HG02571 (cell line): ENCODE measurements around the gene STAC2.

Experiments
- ATAC-seq: cut with Tn5 transposase; IDR thresholded peaks from one replicate; pipeline ENCODE4 v1.9.1; 2021; ENCODE audit warnings: mild to moderate bottlenecking, moderate library complexity; ENCODE audit not compliant: unreplicated experiment

Gene STAC2

DNA sequence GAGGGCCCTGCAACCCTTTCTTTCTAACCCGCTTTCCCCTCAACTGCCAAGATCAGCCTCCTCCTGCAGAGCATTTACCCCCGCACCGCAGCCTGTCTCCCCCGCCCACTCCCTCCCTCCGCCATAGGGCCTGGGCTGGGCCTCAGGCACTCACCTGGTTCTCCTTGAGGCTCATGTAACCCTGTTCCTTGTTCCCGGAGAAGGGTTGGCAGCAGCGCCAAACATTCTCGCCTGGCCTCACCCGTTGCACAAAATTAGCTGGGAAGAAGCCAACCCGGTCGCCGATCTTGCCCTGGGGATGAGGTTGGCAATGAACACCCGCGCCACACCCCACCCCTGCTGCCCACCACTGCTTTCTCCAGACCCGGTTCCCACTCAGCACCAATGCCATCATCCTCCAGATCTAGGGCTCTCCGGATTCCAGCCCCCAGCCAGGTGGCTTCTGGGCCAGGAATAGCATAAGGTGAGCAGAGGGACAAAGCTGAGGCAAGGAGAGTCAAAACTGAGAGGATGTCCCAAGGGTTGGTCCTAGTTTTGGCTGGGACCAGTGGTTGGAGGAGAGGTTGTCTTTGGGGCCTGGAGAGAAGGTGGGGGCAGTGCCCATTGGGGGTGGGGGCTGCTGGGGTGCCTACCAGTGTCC is 12.8 kb downstream of the STAC2 start:
- ATAC-seq: no peak

DNA sequence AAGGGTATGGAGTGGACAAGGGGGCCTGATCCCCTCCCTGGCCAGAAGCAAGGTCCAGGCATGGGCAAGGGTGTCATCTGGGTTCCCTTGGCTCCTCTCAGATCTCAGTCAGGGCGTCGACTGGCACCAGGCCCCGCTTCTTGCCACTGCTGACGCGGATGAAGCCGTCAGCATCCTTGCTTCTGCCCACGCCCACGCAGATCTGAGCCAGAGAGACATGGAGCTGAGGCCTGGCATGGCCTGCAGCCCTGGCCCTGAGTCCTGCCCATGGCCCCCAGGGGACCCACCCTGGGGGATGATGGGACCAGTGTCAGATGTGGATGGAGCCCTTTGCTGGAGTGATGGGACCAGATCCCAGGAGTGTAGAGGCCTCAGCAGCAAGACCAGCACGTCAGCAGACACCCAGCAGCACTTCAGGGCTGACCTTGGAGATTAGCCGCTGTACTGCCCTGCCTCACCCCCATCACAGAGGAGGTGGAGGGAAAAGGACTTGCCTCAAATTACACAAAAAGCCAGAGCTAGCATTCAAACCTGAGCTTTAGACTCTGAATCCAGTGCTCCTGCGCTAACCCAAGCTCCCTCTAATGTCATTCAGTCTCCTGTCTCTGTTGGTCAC is 13.4 kb downstream of the STAC2 start:
- ATAC-seq: no peak

DNA sequence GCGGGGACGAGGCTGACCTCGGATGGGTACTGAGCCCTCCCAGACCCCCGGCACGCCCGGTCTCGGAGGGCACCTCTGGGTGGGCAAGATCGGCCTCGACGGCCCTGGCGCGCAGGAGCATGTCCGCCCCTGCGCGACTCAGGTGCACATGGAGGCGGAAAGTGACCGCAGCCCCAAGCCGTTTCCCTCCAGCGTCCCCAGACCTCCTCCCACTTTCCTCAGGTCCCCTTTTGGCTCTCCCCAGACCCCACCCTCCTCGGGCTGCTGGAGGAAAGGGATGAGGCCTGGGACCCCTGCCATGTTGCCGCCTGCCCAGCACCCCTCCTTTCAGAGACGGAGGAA is 15.7 kb downstream of the STAC2 start:
- no peak for ATAC-seq

DNA sequence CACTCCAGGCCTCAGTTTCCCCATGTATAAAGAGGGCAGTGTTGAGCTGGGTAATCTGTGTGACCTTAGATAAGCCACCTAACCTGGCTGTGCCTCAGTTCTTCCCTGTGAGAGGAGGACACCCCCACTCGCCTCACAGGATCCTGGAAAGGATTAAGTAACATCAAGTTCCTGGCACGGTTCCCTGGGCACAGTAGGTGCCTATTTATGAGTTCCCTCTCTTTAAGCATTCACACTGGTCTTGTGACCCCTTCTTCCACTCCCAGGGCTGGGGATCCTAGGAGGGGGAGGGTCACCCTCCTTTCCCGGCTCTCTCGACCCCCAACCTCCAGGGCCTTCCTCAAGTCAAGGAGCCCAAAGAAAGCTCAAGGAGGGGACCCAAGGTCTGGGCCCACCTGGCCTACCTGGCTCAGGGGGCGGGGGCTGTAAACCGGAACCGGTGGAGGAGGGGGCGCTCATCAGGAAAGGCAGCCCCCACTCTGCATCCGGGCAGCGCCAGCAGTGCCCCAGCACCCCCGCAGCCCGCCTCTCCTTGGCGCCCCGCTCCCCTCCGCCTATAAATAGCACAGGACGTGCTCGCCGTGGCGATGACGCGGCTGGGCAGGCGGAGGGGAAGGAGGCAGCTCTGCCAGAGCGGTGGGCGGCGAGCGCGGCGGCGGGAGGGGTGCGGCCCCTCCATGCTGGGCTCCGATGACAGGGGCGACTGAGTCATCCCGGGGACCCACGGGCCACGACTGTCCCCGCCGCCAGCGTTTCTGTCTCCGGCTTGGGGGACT is 16.2 kb downstream of the STAC2 start:
- ATAC-seq: no peak

DNA sequence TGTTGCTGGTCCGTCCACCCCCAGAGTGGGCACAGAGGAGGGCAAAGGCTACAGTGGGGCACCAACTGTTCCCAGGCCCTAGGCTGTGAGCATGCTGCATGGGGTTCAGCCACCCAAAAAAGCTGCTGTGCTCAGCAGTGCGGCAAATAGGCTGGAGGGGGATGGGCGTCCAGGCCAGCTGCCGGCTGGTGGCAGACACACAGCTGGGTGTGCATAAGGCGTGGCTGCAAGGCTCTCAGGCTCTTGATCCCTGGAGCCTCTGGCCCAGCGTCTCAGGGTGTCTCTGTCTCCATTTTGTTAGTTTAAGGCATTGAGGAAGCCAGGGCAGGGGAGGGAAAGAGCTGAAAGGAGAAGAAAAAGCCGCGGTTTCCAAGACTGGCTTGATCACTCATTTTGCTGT is 16.9 kb downstream of the STAC2 start:
- no peak for ATAC-seq

DNA sequence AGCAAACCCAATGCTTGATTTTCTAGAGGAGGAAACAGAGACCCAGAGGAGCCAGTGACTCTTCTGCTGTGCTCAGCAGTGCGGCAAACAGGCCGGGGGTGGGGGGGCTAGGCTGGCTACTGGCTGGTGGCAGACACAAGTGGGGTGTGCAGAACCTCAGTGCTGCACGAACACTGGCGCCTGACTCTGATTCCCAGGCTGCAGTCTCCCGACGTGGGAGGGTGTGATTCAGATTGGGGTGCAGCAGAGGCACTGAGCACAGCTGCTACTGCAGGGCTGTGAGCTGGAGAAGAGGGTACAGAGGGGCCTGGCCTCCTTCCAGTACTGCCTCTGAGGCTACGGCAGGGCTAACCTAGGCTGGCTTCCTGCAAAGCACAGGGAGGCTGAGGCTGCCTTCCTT is 17.6 kb downstream of the STAC2 start:
- no peak for ATAC-seq

DNA sequence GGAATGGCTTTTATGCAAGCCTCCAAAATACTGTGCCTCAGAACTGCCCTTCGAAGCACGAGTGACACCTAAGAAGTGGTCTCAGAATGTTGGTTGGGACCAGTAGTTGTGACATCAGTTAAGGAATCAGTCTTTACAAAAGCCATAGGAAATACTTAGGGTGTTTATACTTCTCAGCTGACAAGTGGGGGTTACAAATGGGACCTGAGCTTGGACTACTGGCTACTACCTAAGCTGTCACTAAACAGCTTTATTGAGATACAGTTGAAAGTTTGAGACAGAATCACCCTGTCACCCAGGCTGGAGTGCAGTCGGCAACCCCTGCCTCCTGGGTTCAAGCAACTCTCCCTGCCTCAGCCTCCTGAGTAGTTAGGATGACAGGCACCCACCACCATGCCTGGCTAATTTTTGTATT is 20.6 kb downstream of the STAC2 start:
- no peak for ATAC-seq

DNA sequence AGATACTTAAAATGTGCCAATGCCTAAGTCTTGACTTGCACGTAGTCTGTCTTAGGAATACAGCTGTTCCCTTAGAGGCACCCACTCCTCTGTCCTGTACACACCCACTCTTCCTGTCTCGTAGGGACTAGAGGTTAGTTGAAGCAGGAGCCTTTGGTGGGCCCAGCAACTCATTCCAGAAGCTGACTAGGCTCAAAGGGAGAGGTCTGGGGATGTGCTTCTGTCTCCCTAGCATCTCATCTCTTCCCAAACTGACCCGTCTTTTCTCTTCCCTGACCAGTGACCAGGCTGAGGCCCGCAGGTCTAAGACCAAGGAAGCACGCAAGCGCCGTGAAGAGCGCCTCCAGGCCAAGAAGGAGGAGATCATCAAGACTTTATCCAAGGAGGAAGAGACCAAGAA is 21.5 kb downstream of the STAC2 start:
- no peak for ATAC-seq

DNA sequence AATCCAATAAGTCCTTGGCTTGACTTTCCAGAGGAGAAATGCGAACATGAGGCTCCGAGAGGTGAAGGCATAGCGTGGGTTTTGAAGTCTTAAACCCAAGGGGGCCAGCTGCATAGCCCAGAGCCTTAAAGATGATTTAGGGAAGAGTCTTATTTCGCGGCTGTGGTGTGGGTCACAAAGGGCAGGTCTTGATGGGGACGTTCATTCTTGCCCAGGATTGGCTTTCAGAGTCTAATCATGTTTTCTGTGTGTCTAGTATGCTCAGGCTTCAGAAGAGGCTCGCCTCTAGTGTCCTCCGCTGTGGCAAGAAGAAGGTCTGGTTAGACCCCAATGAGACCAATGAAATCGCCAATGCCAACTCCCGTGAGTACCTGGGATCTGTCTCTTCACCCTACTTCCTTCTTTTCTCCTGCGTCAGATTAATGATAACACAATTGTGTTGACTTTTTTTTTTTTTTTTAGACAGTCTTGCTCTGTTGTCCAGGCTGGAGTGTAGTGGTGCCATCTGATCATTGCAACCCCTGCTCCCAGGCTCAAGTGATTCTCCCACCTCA is 24.7 kb downstream of the STAC2 start:
- no peak for ATAC-seq

DNA sequence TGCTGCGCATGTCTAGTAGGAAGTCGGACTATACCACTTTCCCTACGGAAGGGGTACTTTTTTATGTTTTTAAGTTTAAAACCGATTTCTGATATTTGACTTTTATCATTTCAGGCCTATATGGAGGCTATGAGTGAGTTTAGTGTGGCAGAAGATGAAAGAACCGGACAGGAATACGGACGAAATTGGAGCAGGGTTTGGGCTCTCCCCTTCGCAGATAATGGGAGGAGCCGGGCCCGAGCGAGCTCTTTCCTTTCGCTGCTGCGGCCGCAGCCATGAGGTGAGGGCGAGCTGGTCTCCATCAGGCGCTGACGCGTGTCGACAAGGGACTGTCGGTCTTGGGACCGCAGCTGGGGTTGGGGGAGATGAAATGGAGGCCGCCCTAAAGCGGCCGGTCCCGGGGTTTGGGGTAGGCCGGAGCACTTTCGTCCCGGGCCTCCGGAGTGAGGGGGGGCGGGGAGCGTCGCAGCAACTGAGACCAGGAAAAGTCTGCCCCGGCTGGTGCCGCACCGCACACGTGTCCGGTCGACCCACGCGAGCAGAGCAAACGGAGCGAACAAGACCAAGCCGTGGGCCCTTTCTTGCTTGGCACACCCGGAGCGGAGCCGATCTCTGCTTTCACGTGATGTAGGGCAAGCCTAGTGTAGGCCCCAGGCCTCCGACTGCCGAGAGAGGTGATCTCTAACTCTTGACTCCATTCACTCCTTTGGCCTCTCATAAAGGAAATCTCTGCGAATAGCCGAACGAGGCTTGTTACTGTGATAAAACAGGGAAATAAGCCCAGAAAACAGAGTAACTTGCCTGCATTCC is 25.5 kb downstream of the STAC2 start, which contains the start of gene RPL19:
TSS of gene RPL19 (plus strand) at position 214 of the 810 bp plus-strand sequence. CDS start at position 276, 62 bp downstream.
- ATAC-seq: peak; percentile 53

DNA sequence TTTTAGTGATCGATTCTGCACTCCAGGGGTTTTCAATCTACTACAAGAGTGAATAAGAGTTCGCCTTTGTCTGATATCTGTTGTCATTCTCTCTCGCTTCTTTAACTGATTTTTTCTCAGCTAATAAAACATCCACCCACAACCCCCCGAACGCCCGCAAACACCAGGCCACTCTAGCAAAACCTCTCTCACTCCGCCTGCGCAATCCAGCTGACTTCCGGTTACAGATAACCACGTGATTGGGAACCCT is 26.0 kb downstream of the STAC2 start:
- ATAC-seq: peak; percentile 48

DNA sequence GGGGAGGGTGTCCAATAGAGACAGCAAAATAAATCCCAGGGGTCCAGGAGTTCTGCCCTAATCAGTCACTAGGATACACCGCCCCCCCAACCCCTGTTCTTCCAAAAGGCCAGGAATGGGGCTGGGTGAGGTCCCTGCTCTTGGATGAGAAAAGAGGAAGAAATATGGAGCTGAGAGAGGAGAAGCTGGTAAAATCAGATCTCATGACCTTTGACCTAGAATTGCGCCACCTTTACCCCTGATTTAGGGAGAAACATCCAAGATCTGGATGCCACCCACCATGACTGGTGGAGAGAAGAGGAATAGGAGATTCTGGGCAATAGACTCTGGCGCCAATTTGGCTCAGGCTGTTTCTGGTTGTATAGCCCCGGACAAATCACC is 27.6 kb downstream of the STAC2 start:
- no peak for ATAC-seq

DNA sequence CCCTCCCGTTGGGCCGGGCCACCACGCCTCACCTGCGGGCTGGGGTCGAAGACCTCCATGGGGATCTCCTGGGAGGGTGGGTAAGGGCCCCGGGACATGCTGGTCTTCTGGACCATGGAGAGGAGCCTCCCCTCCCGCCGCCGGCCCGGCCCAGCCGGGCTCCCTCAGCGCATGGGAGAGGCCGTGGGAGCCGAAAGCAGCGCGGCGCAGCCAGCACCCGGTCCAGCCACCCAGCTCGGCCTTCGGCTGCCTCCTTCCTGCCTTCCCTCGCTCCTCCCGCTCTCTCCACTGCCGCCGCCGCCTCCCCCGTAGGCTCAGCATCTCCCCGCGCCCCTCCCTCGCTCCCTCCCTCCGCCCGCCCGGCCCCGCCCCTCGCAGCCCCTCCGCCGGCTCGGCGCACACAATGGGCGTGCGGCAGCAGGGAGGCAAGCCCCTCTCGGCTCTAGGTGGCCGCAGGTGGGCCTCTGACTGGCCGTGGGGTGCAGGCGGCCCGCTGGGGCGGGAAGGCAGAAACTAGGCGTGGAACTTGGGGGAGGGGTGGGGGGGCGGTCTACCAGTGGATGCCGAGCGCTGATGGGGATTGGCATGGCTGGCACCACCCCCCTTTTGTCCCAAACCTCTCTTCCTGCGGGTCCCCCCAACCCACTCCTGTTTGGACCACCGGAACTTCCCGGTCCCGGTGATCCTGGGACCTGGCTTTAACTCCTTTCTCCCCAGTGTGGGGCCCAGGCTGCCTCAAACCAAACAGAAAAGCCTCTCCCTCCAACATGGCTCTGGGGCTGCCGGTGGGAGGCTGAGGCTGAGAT is 28.2 kb downstream of the STAC2 start, which contains the start of gene CACNB1:
TSS of gene CACNB1 (minus strand) at position 290 of the 806 bp plus-strand sequence. CDS start at position 116, 174 bp downstream.
- ATAC-seq: no peak

DNA sequence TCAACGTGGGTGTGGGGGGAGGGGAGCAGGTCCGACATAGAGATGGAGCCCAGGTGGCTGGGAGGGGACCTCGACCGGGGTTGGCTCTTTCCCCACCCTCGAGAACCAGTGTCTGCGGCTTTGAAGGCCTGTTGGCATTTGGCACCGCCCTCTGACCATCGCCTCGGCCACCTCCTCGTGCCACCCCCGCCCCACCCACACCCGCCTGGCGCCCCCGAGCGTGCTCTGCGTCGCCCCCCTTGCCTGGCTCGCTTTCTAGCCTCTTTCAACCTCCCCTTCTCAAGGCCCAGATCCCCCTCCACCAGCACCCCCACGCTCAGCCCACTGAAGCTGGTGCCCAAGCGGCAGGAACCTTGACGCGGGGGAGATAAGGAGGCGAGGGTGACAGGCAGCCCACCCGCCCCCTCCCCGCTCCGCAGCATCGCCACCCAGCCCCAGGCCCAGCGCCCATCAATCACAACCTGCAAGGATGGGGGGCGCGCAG is 28.9 kb downstream of the STAC2 start:
- ATAC-seq: no peak

DNA sequence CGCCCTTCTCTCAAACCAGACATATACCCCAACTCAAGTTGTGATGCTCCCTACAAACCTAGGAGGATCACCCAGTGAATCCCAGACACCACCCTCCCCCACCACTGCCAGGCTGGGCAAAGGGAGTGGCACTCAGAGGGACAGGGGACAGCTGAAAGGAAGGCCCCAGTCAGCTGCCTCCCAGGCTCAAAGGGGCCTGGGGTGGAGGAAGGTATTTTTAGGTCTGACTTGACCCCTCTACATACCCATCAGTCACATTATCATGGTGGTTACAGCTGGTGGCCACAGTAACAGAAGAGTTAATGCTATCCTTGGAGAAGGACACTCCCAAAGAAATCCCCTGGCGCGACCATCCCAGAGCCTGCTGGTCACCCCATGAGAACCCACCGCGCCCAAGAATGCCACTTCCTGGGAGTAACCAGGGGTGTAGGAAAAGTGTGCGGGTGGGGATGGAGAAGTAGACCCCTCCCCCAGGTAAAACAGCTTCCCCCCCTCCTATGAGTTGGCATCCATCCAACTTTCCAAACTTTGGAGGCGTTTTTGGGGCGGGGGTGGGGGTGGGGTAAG is 29.4 kb downstream of the STAC2 start:
- ATAC-seq: no peak

DNA sequence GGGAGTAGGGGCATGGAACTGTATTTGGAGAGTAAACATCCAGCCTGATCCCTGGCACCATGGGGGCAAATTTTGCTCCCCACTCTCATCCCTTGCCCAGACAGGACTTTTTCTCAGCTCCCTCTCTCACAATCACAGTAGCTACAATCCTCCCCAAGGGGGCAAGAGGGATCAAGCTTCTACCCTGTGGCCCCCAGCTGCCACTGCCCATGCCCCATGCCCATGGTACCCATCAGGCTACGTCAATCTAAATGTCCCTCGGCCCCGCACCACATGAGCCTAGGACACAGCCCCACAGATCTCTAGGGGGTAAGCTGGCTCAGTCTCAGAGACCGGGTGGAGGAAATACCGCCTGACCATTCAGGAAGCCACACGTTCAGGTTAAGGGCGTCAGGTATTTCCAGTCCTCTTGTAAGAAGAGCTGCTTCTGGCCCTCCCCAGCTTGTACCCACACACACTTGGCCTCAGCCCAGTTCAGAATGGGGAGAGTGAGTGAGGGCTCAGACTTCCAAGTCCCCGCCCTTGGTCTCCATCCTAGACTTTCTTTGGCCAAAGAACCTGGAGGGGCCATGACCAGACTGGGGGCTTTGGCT is 30.1 kb downstream of the STAC2 start:
- ATAC-seq: no peak

DNA sequence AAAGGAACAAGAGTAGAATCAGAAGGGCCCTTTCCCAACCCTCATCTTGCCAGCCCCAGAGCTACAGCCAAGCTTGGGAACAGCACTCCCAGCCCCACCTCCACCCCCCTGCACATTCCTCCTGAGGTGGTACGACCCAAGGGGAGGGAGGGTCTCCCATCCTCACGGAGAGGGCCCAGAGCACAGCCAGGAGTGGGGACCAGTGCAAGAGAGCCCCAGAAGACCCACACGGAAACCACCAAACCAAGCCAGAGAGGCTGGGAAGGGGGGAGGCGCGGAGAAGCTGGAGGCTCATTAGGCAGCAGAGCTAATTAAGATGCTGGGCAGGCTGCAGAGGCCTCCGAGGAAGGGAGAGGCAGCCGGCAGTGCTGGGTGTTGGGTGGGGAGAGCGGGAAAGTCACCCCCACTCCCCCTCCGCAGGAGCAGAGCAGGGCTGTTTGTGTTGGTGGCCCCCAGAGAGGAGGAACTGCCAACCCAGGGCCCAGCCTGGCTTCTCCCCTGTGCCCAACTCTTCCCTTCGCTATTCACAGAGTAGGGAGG is 30.7 kb downstream of the STAC2 start:
- no peak for ATAC-seq

DNA sequence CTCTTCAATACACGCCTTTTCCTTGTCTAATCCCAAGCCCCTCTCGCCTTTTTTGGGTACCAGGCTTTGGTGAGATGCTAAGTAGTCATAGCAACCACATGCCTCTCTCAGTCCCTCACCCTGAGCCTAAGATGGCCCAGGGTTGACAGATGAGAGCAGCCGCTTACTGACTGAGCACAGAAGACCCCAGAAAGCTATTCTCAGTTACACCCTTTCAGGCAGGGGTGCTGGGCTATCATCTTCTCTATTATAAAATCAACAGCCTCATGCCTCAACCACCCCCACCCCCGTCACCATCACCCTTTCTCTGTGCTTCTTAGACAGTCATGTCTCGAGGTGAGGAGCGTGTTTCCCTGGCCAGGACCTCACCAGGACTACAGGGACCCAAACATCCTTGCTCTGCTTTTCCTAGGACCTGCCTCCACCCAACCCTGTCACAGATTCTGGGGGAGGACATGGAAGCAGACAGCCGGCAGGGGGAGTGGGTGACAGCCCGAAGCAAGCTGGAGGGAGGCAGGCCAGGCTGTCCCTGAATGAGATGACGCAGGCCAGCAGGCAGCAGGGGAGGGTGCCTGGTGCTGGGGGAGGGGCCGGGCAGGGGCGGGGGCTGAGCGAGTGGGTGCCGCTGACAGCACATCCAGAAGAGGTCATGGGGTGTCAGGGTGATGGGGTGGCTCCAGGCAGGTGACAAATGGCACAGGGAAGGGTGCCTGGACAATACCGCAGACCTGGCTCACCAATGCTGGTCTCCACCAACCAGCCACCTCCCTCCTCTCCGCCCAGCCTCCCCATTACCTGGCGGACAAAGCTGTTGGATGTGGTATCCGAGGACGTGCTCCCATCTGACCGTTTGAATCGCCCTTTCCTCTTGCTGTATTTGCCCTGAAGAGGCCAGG is 31.4 kb downstream of the STAC2 start:
- ATAC-seq: no peak
